ENCODE results near the gene ATP8A2. TPM values are rescaled to one million over a fixed set of nuclear protein-coding genes. Genes with fewer than 3 reads are reported as not detected.

Gene ATP8A2
- total RNA-seq, 4 donors from 2014 or later: 0.16 to 0.54 (median 0.26) TPM

GRCh38 chr13:25795277-25795676 lies 423.5 kb downstream of the ATP8A2 start:
- no peaks in the 10 kb centered on the region for H3K36me3 ChIP-seq
- TF ChIP-seq POLR2AphosphoS5 (IDR thresholded peaks at IDR 0.05) (no peak), CTCF (IDR thresholded peaks at IDR 0.05) (no peak), POLR2A (IDR thresholded peaks at IDR 0.05) (no peak), EP300 (IDR thresholded peaks at IDR 0.05) (no peak)
- H3K4me1 ChIP-seq: no peaks in the 10 kb centered on the region
- H3K27ac ChIP-seq: no peak overlapping the region
- WGBS, 2 donors (ENCODE audit: low coverage in 1 of 2): 78 to 91% methylated on average over 1 of the region's 1 CpG
- no peaks in the 10 kb centered on the region for H3K27me3 ChIP-seq
- no peaks in the 10 kb centered on the region for H3K9me3 ChIP-seq
- no peak for ATAC-seq
- H3K4me3 ChIP-seq: no peak overlapping the region

- H3K27me3 ChIP-seq: peaks cover 6% of the 10 kb centered on the region
- no peak overlapping the region for H3K27ac ChIP-seq
- no peak overlapping the region for H3K4me3 ChIP-seq
- TF ChIP-seq EP300 (IDR thresholded peaks at IDR 0.05) (no peak), CTCF (IDR thresholded peaks at IDR 0.05) (no peak), POLR2AphosphoS5 (IDR thresholded peaks at IDR 0.05) (no peak), POLR2A (IDR thresholded peaks at IDR 0.05) (no peak)
- WGBS, 2 donors (ENCODE audit: low coverage in 1 of 2): 62% methylated on average over 1 of the region's 1 CpG
- no peaks in the 10 kb centered on the region for H3K36me3 ChIP-seq
- no peak for ATAC-seq
- H3K4me1 ChIP-seq: no peaks in the 10 kb centered on the region
- H3K9me3 ChIP-seq: no peaks in the 10 kb centered on the region
Observed at GRCh38 chr13:25796474-25796873, 424.7 kb downstream of the ATP8A2 start.

- no peak for TF ChIP-seq EP300 (IDR thresholded peaks at IDR 0.05)
- TF ChIP-seq CTCF (IDR thresholded peaks at IDR 0.05): no peak
- TF ChIP-seq POLR2AphosphoS5 (IDR thresholded peaks at IDR 0.05): no peak
- no peak for TF ChIP-seq POLR2A (IDR thresholded peaks at IDR 0.05)
- ATAC-seq: no peak
- no peak overlapping the region for H3K27ac ChIP-seq
- no peak overlapping the region for H3K4me3 ChIP-seq
- 66 to 86% methylated on average over 3 of the region's 3 CpGs for WGBS, 2 donors (ENCODE audit: low coverage in 1 of 2)
- no peaks in the 10 kb centered on the region for H3K4me1 ChIP-seq
- no peaks in the 10 kb centered on the region for H3K9me3 ChIP-seq
- no peaks in the 10 kb centered on the region for H3K36me3 ChIP-seq
- H3K27me3 ChIP-seq: peaks cover 7% of the 10 kb centered on the region
Observed at GRCh38 chr13:25798998-25799397, 427.2 kb downstream of the ATP8A2 start.

- peaks cover 7% of the 10 kb centered on the region for H3K27me3 ChIP-seq
- no peak for ATAC-seq
- TF ChIP-seq POLR2AphosphoS5 (IDR thresholded peaks at IDR 0.05) (no peak), EP300 (IDR thresholded peaks at IDR 0.05) (no peak), CTCF (IDR thresholded peaks at IDR 0.05) (no peak), POLR2A (IDR thresholded peaks at IDR 0.05) (no peak)
- no peaks in the 10 kb centered on the region for H3K36me3 ChIP-seq
- H3K27ac ChIP-seq: no peak overlapping the region
- WGBS, 2 donors (ENCODE audit: low coverage in 1 of 2): 86 to 96% methylated on average over 3 of the region's 3 CpGs
- no peak overlapping the region for H3K4me3 ChIP-seq
- H3K4me1 ChIP-seq: no peaks in the 10 kb centered on the region
- no peaks in the 10 kb centered on the region for H3K9me3 ChIP-seq
Observed at GRCh38 chr13:25800523-25800922, 428.7 kb downstream of the ATP8A2 start.

- Histone ChIP-seq H3K36me3 (no peaks in the 10 kb centered on the region), H3K9me3 (no peaks in the 10 kb centered on the region), H3K4me1 (no peaks in the 10 kb centered on the region), H3K27ac (no peak overlapping the region), H3K4me3 (no peak overlapping the region), H3K27me3 (peaks cover 14% of the 10 kb centered on the region)
- no peak for ATAC-seq
- WGBS, 2 donors (ENCODE audit: low coverage in 1 of 2): 64 to 94% methylated on average over 2 to 3 of the region's 3 CpGs
- TF ChIP-seq EP300 (IDR thresholded peaks at IDR 0.05) (no peak), POLR2AphosphoS5 (IDR thresholded peaks at IDR 0.05) (no peak), POLR2A (IDR thresholded peaks at IDR 0.05) (no peak), CTCF (IDR thresholded peaks at IDR 0.05) (no peak)
Observed at GRCh38 chr13:25802579-25802978, 430.8 kb downstream of the ATP8A2 start.
